ENCODE results near the gene CMTM3. TPM values are rescaled to one million over a fixed set of nuclear protein-coding genes. Genes with fewer than 3 reads are reported as not detected.

CMTM3 gene
- total RNA-seq, 1 experiment from 2014 or later, result 12.8 TPM

DNA sequence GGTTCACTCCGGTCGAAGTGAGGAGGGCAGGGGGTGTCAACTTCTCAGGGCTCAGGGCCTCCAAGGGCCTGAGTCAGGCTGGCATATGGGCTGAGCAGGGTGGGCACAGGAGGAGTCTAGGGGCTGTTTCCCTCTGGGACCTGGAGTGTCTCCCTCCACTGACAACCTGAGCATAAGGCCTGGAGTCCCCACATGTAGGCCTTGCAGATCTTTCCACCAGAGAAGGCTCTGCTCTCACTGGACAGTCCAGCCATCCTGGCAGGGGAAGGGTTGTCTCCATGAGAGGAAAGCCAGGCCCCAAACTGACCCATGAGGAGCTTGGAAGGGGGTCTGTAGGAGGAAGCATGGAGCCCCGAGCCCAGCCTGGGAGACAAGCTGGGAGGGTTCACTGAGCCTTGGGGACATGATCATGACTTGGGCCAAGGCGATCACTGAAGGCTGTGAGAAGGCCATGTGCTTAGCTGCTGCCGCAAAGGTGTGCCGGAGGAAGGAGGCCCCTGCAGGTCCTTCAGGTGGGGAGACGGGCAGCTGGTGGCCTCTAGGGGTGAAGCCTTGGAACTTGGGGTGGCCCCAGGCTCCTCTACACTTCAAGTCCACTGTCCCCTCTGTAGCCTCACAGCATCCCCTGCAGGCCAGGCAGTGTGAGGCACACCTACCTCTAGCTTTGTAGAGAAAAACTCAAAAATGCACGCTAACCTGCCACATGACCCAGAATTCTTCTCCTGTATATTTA lies 15.4 kb upstream of the CMTM3 start:
- no peaks in the 10 kb centered on the region for H3K27me3 ChIP-seq (ENCODE audit: insufficient read depth, low read length)
- no peaks in the 10 kb centered on the region for H3K36me3 ChIP-seq (ENCODE audit: control insufficient read depth in 1 of 2, insufficient read depth in 2 of 2, low read length in 2 of 2)
- H3K4me3 ChIP-seq (replicated peaks in 1 of 2; ENCODE audit: low read depth in 1 of 2, low read length in 2 of 2), result no peak overlapping the region
- POLR2A ChIA-PET, result no interaction called here
- no peaks in the 10 kb centered on the region for H3K9me2 ChIP-seq (ENCODE audit: insufficient read depth)
- CTCF ChIA-PET, result interaction anchor here (0.7 to 1.4 kb wide), 8 partner anchors 27 to 241 kb away, joined by 3 to 6 read pairs (median 4); partner anchors contain the start of gene NAE1
- H4K20me1 ChIP-seq (ENCODE audit: insufficient read depth), result no peaks in the 10 kb centered on the region
- no TSS peak for BruUV-seq (replicated peaks)
- no peaks in the 10 kb centered on the region for H3K9me3 ChIP-seq (ENCODE audit: control insufficient read depth in 1 of 2, insufficient read depth in 1 of 2, low read depth in 1 of 2, low read length in 2 of 2)
- peak; percentile 92 for ATAC-seq
- H3K9ac ChIP-seq (ENCODE audit: low read length), result no peak overlapping the region
- no peak overlapping the region for H3K4me2 ChIP-seq (ENCODE audit: low read length)
- H2AFZ ChIP-seq (ENCODE audit: low read depth, low read length, poor library complexity, severe bottlenecking), result no peak overlapping the region
- no peak overlapping the region for H3K27ac ChIP-seq (ENCODE audit: low read depth, low read length)
- TF ChIP-seq ZNF274 (IDR thresholded peaks at IDR 0.05; ENCODE audit: low read depth, low read length) (no peak), SRF (IDR thresholded peaks at IDR 0.05; ENCODE audit: low read depth) (no peak), RAD21 (IDR thresholded peaks at IDR 0.05; ENCODE audit: low read depth) (peak; percentile 83)
- TF ChIP-seq, protein P1, sequence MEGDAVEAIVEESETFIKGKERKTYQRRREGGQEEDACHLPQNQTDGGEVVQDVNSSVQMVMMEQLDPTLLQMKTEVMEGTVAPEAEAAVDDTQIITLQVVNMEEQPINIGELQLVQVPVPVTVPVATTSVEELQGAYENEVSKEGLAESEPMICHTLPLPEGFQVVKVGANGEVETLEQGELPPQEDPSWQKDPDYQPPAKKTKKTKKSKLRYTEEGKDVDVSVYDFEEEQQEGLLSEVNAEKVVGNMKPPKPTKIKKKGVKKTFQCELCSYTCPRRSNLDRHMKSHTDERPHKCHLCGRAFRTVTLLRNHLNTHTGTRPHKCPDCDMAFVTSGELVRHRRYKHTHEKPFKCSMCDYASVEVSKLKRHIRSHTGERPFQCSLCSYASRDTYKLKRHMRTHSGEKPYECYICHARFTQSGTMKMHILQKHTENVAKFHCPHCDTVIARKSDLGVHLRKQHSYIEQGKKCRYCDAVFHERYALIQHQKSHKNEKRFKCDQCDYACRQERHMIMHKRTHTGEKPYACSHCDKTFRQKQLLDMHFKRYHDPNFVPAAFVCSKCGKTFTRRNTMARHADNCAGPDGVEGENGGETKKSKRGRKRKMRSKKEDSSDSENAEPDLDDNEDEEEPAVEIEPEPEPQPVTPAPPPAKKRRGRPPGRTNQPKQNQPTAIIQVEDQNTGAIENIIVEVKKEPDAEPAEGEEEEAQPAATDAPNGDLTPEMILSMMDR (IDR thresholded peaks at IDR 0.05 in 2 of 3, conservative IDR thresholded peaks at IDR 0.05 in 1 of 3; ENCODE audit: borderline replicate concordance in 1 of 3, insufficient read depth in 1 of 3, low read depth in 2 of 3, low read length in 2 of 3), result peak; percentile 72 to 78 (median 73)
- DNase-seq (ENCODE audit: low read depth, low spot score), result no peak
- no peaks in the 10 kb centered on the region for H3K4me1 ChIP-seq (ENCODE audit: control insufficient read depth in 1 of 2, insufficient read depth in 2 of 2, low read length in 2 of 2)
- intact Hi-C loops (cut with micrococcal nuclease), result no loop called here
- RAD21 ChIA-PET (ENCODE audit: low non-redundant PET in 1 of 2, low total read pairs in 2 of 2, uncharacterized antibody in 2 of 2, unreplicated experiment in 2 of 2), result interaction anchor here (0.6 to 0.7 kb wide), 3 partner anchors 56 to 181 kb away, joined by 3 to 8 read pairs (median 4); no protein-coding TSS in a partner anchor
- no peaks in the 10 kb centered on the region for H3K79me2 ChIP-seq (ENCODE audit: insufficient read depth, low read length)

DNA sequence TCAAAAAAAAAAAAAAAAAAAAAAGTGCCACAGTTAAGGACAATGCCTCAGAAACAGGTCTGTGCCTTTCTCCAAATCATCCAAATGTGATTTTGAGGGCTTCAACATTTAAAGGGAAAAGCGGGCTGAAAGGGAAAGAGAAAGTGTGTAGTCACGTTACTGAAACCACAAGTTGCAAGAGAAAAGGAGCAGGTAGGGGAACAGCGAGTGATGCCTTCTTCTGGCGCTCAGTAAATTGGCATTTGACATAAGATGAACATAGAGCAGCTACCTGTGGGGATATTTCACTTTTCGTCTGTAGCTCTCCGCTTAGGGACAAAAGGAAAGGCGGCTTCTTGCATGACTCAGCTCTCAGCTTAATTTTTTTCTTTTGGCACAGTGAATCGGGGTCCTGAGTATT lies 14.2 kb upstream of the CMTM3 start:
- no peak overlapping the region for H3K9ac ChIP-seq (ENCODE audit: low read length)
- DNase-seq (ENCODE audit: low read depth, low spot score), result no peak
- H3K4me3 ChIP-seq (replicated peaks in 1 of 2; ENCODE audit: low read depth in 1 of 2, low read length in 2 of 2), result no peak overlapping the region
- H4K20me1 ChIP-seq (ENCODE audit: insufficient read depth), result no peaks in the 10 kb centered on the region
- no peaks in the 10 kb centered on the region for H3K9me3 ChIP-seq (ENCODE audit: control insufficient read depth in 1 of 2, insufficient read depth in 1 of 2, low read depth in 1 of 2, low read length in 2 of 2)
- no TSS peak for BruUV-seq (replicated peaks)
- H3K27me3 ChIP-seq (ENCODE audit: insufficient read depth, low read length), result no peaks in the 10 kb centered on the region
- ATAC-seq, result no peak
- no peak overlapping the region for H2AFZ ChIP-seq (ENCODE audit: low read depth, low read length, poor library complexity, severe bottlenecking)
- H3K27ac ChIP-seq (ENCODE audit: low read depth, low read length), result no peak overlapping the region
- ChIA-PET RAD21 (ENCODE audit: low non-redundant PET in 1 of 2, low total read pairs in 2 of 2, uncharacterized antibody in 2 of 2, unreplicated experiment in 2 of 2) (no interaction called here), POLR2A (no interaction called here), CTCF (no interaction called here)
- no peaks in the 10 kb centered on the region for H3K79me2 ChIP-seq (ENCODE audit: insufficient read depth, low read length)
- TF ChIP-seq, protein P2, sequence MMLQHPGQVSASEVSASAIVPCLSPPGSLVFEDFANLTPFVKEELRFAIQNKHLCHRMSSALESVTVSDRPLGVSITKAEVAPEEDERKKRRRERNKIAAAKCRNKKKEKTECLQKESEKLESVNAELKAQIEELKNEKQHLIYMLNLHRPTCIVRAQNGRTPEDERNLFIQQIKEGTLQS (IDR thresholded peaks at IDR 0.05), result no peak
- TF ChIP-seq, protein P1 (IDR thresholded peaks at IDR 0.05 in 2 of 3, conservative IDR thresholded peaks at IDR 0.05 in 1 of 3; ENCODE audit: borderline replicate concordance in 1 of 3, insufficient read depth in 1 of 3, low read depth in 2 of 3, low read length in 2 of 3), result no peak
- TF ChIP-seq SP1 (IDR thresholded peaks at IDR 0.05; ENCODE audit: low read depth) (no peak), POLR2A (IDR thresholded peaks at IDR 0.05; ENCODE audit: borderline replicate concordance, extremely low read depth, insufficient read depth, insufficient read length) (no peak), ZFX (IDR thresholded peaks at IDR 0.05) (no peak)
- TF ChIP-seq, protein P3, sequence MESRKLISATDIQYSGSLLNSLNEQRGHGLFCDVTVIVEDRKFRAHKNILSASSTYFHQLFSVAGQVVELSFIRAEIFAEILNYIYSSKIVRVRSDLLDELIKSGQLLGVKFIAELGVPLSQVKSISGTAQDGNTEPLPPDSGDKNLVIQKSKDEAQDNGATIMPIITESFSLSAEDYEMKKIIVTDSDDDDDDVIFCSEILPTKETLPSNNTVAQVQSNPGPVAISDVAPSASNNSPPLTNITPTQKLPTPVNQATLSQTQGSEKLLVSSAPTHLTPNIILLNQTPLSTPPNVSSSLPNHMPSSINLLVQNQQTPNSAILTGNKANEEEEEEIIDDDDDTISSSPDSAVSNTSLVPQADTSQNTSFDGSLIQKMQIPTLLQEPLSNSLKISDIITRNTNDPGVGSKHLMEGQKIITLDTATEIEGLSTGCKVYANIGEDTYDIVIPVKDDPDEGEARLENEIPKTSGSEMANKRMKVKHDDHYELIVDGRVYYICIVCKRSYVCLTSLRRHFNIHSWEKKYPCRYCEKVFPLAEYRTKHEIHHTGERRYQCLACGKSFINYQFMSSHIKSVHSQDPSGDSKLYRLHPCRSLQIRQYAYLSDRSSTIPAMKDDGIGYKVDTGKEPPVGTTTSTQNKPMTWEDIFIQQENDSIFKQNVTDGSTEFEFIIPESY (IDR thresholded peaks at IDR 0.05; ENCODE audit: extremely low read depth, insufficient replicate concordance, low read length), result no peak
- H3K36me3 ChIP-seq (ENCODE audit: control insufficient read depth in 1 of 2, insufficient read depth in 2 of 2, low read length in 2 of 2), result no peaks in the 10 kb centered on the region
- H3K4me2 ChIP-seq (ENCODE audit: low read length), result no peak overlapping the region
- H3K9me2 ChIP-seq (ENCODE audit: insufficient read depth), result no peaks in the 10 kb centered on the region
- H3K4me1 ChIP-seq (ENCODE audit: control insufficient read depth in 1 of 2, insufficient read depth in 2 of 2, low read length in 2 of 2), result no peaks in the 10 kb centered on the region
- intact Hi-C loops (cut with micrococcal nuclease), result no loop called here

All from HCT116 (cell line).